Stomach (tissue), 4 donors: ENCODE results near the gene ALK.

ENCODE experiments used
- EP300 ChIP-seq: sonication (generic); formaldehyde crosslinking; IDR thresholded peaks from one replicate; pipeline ENCODE4 v1.6.1; 2017; ENCODE audit warnings: antibody characterized with exemption
- POLR2A ChIP-seq, 4 donors: fragments of 450-650 bp; IDR thresholded peaks; one replicate each; pipeline ENCODE4 v1.6.1; 2016; ENCODE audit warnings: antibody characterized with exemption in 4 of 4, control low read depth in 2 of 4, mild to moderate bottlenecking in 1 of 4, moderate library complexity in 1 of 4
- POLR2AphosphoS5 ChIP-seq, 3 donors: sonication (generic); formaldehyde crosslinking; IDR thresholded peaks; one replicate each; pipeline ENCODE4 v1.6.1; 2016; ENCODE audit warnings: antibody characterized with exemption in 3 of 3
- TF ChIP-seq, protein P1 (sequence below), 7 experiments: fragments of 450-650 bp in 4 of 7; fragments of 200-600 bp in 3 of 7; sonication (generic) in 3 of 7; IDR thresholded peaks; one replicate each; pipeline ENCODE4 v1.5.1; 2016 to 2019; ENCODE audit warnings: antibody characterized with exemption in 7 of 7, control low read depth in 2 of 7, mild to moderate bottlenecking in 1 of 7

DNA sequence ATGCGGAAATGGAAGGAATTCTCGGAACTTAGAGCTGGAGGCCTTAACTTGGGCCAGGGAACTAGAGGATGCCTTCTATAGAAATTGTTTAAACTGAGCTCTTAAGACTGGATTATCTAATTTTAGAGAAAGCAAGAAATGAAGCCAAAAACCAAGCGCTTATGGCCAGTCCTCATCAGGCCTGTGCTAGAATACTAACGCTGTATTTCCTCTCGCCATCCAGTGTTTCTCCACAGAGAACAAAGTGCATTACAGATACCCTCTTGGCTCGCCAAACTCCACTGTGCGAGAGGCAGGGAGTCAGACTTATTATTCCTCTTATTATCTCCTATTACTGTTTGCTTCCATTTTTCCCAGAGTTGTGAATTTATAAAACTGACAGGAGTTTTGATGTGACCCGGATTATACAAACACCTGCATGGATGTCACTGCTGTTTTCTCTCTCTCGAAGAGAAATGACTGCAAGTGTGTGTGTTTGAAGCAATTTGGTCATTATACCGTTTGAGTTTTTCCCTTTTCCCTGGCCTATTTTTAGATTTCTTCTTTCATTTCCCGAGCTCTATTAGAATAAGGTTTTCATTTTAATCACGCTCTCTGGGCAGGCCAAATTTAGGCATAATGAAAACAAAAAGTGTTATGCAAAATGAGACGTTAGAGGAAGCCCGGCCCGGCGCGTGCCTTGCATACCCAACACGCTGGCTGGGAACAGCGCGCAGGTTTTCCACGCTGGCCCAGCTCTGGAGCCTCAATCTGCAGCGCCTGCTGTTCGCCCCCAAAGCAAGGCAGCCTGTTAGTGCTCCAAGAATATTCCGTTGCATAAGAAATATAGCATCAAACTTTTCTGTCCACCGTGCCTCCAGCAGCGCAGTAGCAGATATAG, 103.3 kb downstream of the ALK start:
- TF ChIP-seq, protein P1, sequence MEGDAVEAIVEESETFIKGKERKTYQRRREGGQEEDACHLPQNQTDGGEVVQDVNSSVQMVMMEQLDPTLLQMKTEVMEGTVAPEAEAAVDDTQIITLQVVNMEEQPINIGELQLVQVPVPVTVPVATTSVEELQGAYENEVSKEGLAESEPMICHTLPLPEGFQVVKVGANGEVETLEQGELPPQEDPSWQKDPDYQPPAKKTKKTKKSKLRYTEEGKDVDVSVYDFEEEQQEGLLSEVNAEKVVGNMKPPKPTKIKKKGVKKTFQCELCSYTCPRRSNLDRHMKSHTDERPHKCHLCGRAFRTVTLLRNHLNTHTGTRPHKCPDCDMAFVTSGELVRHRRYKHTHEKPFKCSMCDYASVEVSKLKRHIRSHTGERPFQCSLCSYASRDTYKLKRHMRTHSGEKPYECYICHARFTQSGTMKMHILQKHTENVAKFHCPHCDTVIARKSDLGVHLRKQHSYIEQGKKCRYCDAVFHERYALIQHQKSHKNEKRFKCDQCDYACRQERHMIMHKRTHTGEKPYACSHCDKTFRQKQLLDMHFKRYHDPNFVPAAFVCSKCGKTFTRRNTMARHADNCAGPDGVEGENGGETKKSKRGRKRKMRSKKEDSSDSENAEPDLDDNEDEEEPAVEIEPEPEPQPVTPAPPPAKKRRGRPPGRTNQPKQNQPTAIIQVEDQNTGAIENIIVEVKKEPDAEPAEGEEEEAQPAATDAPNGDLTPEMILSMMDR (IDR thresholded peaks at IDR 0.05): no peak
- TF ChIP-seq POLR2AphosphoS5 (IDR thresholded peaks at IDR 0.05) (no peak), EP300 (no peak), POLR2A (IDR thresholded peaks at IDR 0.05) (no peak)
